OCI-LY3 (cell line): Measurements from ENCODE around the gene NNT.
"Not testable (repeated sequence)": the region's sequence is repeated elsewhere in the genome, so short reads cannot be mapped to it uniquely, and the experiment has no call there.

Source experiments
- H2AFZ ChIP-seq: fragments of 200-600, 300-600 bp; shearing (Covaris generic); 2 replicates; pipeline ENCODE4 v1.6.0; 2014; ENCODE audit warnings: antibody characterized with exemption, low read depth, low read length
- H3K27ac ChIP-seq: fragments of 200-600, 300-600 bp; sonication (generic); 2 replicates; pipeline ENCODE4 v1.5.1; 2014; ENCODE audit warnings: mild to moderate bottlenecking, low read length, moderate library complexity, mixed read lengths
- H3K27me3 ChIP-seq: fragments of 200-600, 300-600 bp; sonication (generic); 2 replicates; pipeline ENCODE4 v1.6.1; 2014; ENCODE audit warnings: low read depth, low read length, mixed read lengths
- H3K36me3 ChIP-seq: fragments of 200-600, 300-600 bp; sonication (generic); replicated peaks from 2 replicates; pipeline ENCODE3; 2014; ENCODE audit warnings: low read depth, low read length, mixed read lengths
- H3K4me1 ChIP-seq: fragments of 300-600, 200-600 bp; sonication (generic); 2 replicates; pipeline ENCODE4 v1.6.1; 2014; ENCODE audit warnings: low read length, mixed read lengths
- H3K4me2 ChIP-seq: fragments of 200-600, 300-600 bp; sonication (generic); 2 replicates; pipeline ENCODE4 v1.6.1; 2014; ENCODE audit warnings: low read length, mixed read lengths
- H3K4me3 ChIP-seq: fragments of 300-600, 200-600 bp; sonication (generic); 2 replicates; pipeline ENCODE4 v1.5.1; 2014; ENCODE audit warnings: antibody characterized with exemption, mild to moderate bottlenecking, low read length, moderate library complexity
- H3K79me2 ChIP-seq: fragments of 300-600, 200-600 bp; shearing (Covaris generic); 2 replicates; pipeline ENCODE4 v1.6.1; 2014; ENCODE audit warnings: mild to moderate bottlenecking, low read length, mixed read lengths
- H3K9ac ChIP-seq: fragments of 300-600, 200-600 bp; shearing (Covaris generic); 2 replicates; pipeline ENCODE4 v1.6.0; 2014; ENCODE audit warnings: mild to moderate bottlenecking, low read length, moderate library complexity
- H3K9me3 ChIP-seq: fragments of 200-600, 300-600 bp; shearing (Covaris generic); 2 replicates; pipeline ENCODE4 v1.6.1; 2014; ENCODE audit warnings: low read length, mixed read lengths; ENCODE audit not compliant: insufficient read depth
- H4K20me1 ChIP-seq: fragments of 200-600, 300-600 bp; sonication (generic); 2 replicates; pipeline ENCODE4 v1.6.1; 2016; ENCODE audit warnings: low read length, mixed read lengths; ENCODE audit not compliant: insufficient read depth
- EZH2phosphoT487 ChIP-seq: fragments of 200-600 bp; shearing (Covaris generic); IDR thresholded peaks from 2 replicates; pipeline ENCODE4 v1.6.1; 2018; ENCODE audit warnings: antibody characterized with exemption, mixed run types, low read depth
- TF ChIP-seq, protein P1 (sequence below): fragments of 200-600, 300-600 bp; sonication (generic); IDR thresholded peaks from 2 replicates; pipeline ENCODE4 v1.5.1; 2014; ENCODE audit warnings: antibody characterized with exemption, low read length, low read depth

NNT gene

DNA sequence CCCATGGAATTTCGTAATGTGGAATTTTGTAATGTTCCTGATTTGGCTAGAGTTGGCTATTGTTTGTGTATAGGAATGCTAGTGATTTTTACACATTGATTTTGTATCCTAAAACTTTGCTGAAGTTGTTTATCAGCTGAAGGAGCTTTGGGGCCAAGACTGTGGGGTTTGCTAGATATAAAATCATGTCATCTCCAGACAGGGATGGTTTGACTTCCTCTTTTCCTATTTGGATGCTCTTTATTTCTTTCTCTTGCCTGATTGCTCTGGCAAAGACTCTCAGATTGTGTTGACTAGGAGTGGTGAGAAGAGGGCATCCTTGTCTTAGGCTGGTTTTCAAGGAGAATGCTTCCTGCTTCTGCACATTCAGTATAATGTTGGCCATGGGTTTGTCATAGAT lies 91.0 kb downstream of the NNT start:
- TF ChIP-seq, protein P1, sequence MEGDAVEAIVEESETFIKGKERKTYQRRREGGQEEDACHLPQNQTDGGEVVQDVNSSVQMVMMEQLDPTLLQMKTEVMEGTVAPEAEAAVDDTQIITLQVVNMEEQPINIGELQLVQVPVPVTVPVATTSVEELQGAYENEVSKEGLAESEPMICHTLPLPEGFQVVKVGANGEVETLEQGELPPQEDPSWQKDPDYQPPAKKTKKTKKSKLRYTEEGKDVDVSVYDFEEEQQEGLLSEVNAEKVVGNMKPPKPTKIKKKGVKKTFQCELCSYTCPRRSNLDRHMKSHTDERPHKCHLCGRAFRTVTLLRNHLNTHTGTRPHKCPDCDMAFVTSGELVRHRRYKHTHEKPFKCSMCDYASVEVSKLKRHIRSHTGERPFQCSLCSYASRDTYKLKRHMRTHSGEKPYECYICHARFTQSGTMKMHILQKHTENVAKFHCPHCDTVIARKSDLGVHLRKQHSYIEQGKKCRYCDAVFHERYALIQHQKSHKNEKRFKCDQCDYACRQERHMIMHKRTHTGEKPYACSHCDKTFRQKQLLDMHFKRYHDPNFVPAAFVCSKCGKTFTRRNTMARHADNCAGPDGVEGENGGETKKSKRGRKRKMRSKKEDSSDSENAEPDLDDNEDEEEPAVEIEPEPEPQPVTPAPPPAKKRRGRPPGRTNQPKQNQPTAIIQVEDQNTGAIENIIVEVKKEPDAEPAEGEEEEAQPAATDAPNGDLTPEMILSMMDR, result no peak
- no peak for TF ChIP-seq EZH2phosphoT487

DNA sequence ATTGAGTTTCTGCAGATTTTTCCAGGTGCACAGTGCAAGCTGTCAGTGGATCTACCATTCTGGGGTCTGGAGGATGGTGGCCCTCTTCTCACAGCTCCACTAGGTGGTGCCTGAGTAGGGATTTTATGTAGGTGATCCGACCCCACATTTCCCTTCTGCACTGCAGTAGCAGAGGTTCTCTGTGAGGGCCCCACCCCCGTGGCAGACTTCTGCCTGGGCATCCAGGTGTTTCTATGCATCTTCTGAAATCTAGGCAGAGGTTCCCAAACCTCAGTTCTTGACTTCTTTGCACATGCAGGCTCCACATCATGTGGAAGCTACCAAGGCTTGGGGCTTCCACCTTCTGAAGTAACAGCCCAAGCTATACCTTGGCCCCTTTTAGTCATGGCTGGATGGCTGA lies 93.5 kb downstream of the NNT start:
- not testable (repeated sequence) for H3K9me3 ChIP-seq, H3K79me2 ChIP-seq, H3K9ac ChIP-seq, H3K4me2 ChIP-seq, H4K20me1 ChIP-seq, H3K27ac ChIP-seq, H3K4me1 ChIP-seq, H3K27me3 ChIP-seq, H3K4me3 ChIP-seq, H2AFZ ChIP-seq
- H3K36me3 ChIP-seq, result peaks cover 12% of the 10 kb centered on the region

More for the DNA sequence above, 91.0 kb downstream of the NNT start:
- H3K4me3 ChIP-seq, result no peak overlapping the region
- H3K4me2 ChIP-seq, result no peak overlapping the region
- H3K9ac ChIP-seq, result no peak overlapping the region
- H2AFZ ChIP-seq, result no peak overlapping the region
- H3K27ac ChIP-seq, result no peak overlapping the region
- no peaks in the 10 kb centered on the region for H3K4me1 ChIP-seq
- H3K36me3 ChIP-seq, result peaks cover 12% of the 10 kb centered on the region
- H4K20me1 ChIP-seq, result no peaks in the 10 kb centered on the region
- no peaks in the 10 kb centered on the region for H3K27me3 ChIP-seq
- H3K9me3 ChIP-seq, result no peaks in the 10 kb centered on the region
- H3K79me2 ChIP-seq, result no peaks in the 10 kb centered on the region

DNA sequence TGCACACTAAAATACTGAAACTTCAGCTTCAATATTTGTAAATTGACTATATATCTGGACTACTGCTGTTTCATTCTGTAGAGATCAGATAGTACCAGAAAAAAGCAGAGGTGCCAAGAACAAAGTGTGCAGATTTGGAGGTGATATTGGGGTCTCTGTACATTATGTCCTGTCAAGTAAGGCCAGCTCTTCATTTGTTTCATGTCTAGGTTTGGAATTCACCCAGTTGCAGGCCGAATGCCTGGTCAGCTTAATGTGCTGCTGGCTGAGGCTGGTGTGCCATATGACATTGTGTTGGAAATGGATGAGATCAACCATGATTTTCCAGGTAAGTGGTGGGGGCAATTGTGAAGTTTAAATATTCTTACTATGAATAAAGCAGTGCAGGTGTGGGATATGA lies 96.9 kb downstream of the NNT start:
- TF ChIP-seq, protein P1, result no peak
- TF ChIP-seq EZH2phosphoT487, result no peak
- no peak overlapping the region for H3K27ac ChIP-seq
- peaks cover 7% of the 10 kb centered on the region for H3K36me3 ChIP-seq

DNA sequence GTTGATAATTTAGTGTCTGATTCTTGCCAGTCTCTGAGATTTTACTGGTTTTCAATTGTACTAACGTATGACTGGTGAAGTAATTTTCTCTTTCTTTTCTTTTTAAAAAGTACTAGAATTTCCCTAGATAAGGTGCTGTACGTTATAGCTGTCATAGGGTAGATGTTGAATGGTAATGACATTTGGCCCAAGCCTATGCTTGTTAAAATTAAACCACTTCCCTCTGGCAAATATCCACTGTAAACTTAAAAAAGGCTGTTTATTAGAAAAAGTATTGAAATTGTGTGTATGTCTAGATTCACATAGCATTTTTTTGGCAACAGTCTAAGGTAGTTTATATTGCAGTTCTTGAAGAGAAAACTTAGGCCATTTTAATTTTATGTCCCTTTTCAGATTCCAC lies 97.6 kb downstream of the NNT start:
- no peak for TF ChIP-seq EZH2phosphoT487
- TF ChIP-seq, protein P1, result no peak
- Histone ChIP-seq H2AFZ (no peak overlapping the region), H3K4me1 (no peaks in the 10 kb centered on the region)

More for the DNA sequence above, 96.9 kb downstream of the NNT start:
- Histone ChIP-seq H3K9ac (no peak overlapping the region), H4K20me1 (no peaks in the 10 kb centered on the region), H3K4me2 (no peak overlapping the region), H3K79me2 (no peaks in the 10 kb centered on the region), H3K4me1 (no peaks in the 10 kb centered on the region), H3K4me3 (no peak overlapping the region), H3K27me3 (no peaks in the 10 kb centered on the region), H2AFZ (no peak overlapping the region), H3K9me3 (no peaks in the 10 kb centered on the region)

DNA sequence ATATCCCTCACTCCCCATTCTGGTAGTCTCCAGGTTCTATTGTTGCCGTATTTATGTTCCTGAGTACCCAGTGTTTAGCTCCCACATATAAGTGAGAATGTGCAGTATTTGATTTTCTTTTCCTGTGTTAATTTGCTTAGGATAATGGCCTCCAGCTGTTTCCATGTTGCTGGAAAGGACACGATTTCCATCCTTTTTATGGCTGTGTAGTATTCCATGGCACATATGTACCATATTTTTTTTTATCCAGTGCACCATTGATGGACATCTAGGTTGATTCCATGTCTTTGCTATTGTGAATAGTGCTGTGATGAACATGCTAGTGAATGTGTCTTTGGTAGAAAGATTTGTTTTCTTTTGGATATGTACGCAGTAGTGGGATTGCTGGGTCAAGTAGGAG lies 98.2 kb downstream of the NNT start:
- no peak overlapping the region for H3K27ac ChIP-seq
- H4K20me1 ChIP-seq, result no peaks in the 10 kb centered on the region
- H3K79me2 ChIP-seq, result no peaks in the 10 kb centered on the region
- H3K4me3 ChIP-seq, result no peak overlapping the region
- no peaks in the 10 kb centered on the region for H3K4me1 ChIP-seq
- no peak overlapping the region for H3K9ac ChIP-seq
- no peak overlapping the region for H3K4me2 ChIP-seq
- no peak for TF ChIP-seq EZH2phosphoT487
- TF ChIP-seq, protein P1, result no peak
- H3K36me3 ChIP-seq, result no peaks in the 10 kb centered on the region
- no peak overlapping the region for H2AFZ ChIP-seq
- H3K27me3 ChIP-seq, result no peaks in the 10 kb centered on the region
- no peaks in the 10 kb centered on the region for H3K9me3 ChIP-seq

More for the DNA sequence above, 97.6 kb downstream of the NNT start:
- H3K4me2 ChIP-seq, result no peak overlapping the region
- H3K36me3 ChIP-seq, result peaks cover under 1% of the 10 kb centered on the region
- H3K27ac ChIP-seq, result no peak overlapping the region
- no peak overlapping the region for H3K9ac ChIP-seq
- no peaks in the 10 kb centered on the region for H3K27me3 ChIP-seq
- no peaks in the 10 kb centered on the region for H4K20me1 ChIP-seq
- no peaks in the 10 kb centered on the region for H3K79me2 ChIP-seq
- no peaks in the 10 kb centered on the region for H3K9me3 ChIP-seq
- H3K4me3 ChIP-seq, result no peak overlapping the region
